ENCODE results near the gene MRPL44.

Gene MRPL44

GRCh38 chr2:223949241-223949840, 7.9 kb upstream of the MRPL44 start:
- no peak for TF ChIP-seq CTCF (IDR thresholded peaks at IDR 0.05)

GRCh38 chr2:223950448-223951347, 6.6 kb upstream of the MRPL44 start:
- no peak for TF ChIP-seq CTCF (IDR thresholded peaks at IDR 0.05)

- TF ChIP-seq CTCF (IDR thresholded peaks at IDR 0.05), result no peak
These were observed 4.8 kb upstream of the MRPL44 start for GRCh38 chr2:223952280-223952968.

GRCh38 chr2:223954401-223954800, 2.9 kb upstream of the MRPL44 start:
- no peak for TF ChIP-seq CTCF (IDR thresholded peaks at IDR 0.05)

GRCh38 chr2:223956300-223956699, 963 bp upstream of the MRPL44 start:
- TF ChIP-seq CTCF (IDR thresholded peaks at IDR 0.05), result no peak

GRCh38 chr2:223959688-223960087, 2.4 kb downstream of the MRPL44 start:
- TF ChIP-seq CTCF (IDR thresholded peaks at IDR 0.05), result no peak

GRCh38 chr2:223967981-223968380, 10.7 kb downstream of the MRPL44 start:
- no peak for TF ChIP-seq CTCF (IDR thresholded peaks at IDR 0.05)

Data from LNCAP (cell line).